Measurements from ENCODE around the gene C14orf39.

Gene C14orf39, protein sequence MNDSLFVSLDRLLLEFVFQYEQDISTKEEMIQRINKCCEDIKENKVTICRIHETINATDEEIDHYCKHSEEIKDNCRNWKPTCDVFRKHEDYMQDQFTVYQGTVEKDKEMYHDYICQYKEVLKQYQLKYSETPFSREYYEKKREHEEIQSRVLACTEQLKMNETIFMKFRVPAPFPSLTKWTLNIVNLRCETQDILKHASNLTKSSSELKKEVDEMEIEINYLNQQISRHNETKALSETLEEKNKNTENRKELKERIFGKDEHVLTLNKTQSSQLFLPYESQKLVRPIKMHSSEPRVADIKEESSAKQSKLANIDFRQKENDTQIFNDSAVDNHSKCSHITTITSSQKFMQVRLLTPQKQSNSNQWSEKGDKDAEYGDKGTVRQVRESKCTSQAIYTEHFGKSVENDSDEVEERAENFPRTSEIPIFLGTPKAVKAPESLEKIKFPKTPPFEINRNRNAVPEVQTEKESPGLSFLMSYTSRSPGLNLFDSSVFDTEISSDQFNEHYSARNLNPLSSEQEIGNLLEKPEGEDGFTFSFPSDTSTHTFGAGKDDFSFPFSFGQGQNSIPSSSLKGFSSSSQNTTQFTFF

DNA sequence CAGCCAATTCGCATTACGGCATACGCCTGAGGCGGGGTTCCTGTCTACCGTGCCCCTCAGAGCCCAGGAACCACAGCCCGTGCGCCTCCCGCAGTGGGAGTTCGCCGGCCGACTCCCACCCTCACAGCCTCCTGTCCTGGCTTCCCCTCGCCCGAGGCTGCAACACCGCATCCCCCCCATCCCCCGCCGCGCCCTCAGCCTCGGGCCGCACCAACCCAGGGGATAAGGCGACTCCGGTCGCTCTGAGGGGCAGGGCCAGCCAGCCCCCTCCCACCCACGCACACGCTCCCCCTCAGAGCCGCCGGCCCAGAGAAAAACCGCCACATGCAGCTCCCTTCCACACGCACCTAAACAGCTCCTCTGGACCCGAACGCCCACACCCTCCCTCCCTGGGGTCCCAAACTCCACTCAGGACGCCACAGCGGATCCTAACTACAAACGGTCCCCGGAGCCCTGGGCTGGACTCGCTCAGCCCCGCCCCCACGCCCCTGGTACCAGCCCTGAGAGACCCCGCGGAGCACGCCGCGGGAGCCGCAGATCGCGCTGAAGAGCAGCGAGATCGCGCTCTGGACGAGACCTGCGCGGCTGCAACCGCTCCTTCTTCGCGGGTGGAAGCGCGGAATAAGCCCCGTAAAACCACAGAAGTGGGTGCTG, at the start of gene C14orf39:
C14orf39 (minus strand) TSS at position 466 of the 654 bp plus-strand sequence. CDS start 985 bp downstream, outside the sequence.
- DNase-seq (ENCODE audit: low read depth): no peak

GRCh38 chr14:60532442-60532841, 46.6 kb upstream of the C14orf39 start:
- no peak for DNase-seq (ENCODE audit: low read depth)

- DNase-seq (ENCODE audit: low read depth): no peak
Measured at GRCh38 chr14:60515511-60516289, 29.8 kb upstream of the C14orf39 start.

DNA sequence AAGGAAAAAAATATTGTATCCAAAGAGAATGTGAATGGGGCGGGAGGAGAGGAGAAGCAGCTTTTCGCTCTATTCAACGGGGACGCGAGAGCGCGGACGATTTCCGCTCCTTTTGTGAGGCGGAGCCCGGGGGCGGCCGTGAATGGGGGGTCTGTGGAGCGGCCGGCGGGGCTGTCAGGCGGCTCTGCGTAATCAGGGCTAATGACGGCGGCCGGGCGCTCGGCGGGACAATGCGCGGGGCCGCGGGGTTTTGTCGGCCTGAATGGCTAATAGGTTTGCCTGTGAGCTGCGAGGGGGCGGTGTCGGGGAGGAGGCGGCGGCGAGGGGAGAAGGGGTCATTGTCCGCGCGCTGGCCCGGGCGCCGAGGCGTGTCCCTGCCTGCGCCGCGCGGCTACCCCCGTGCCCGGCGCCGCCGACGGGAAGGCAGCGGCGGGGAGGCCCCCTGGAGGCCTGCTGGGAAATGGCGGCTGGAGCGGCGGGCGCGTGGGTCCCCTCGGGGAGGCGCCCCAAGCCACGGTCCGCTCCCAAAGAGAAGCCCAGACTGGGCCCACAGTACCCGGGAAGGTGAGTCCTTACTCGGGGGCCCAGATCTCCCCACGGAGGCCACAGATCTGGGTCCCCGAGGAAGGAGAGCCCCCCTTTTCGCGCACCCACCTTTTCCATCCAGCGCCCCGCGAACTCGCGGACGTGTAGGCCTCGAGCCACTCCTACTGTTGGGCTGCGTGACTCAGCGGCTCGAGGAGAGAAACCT, 29.1 kb upstream of the C14orf39 start:
- DNase-seq (ENCODE audit: low read depth): no peak

DNA sequence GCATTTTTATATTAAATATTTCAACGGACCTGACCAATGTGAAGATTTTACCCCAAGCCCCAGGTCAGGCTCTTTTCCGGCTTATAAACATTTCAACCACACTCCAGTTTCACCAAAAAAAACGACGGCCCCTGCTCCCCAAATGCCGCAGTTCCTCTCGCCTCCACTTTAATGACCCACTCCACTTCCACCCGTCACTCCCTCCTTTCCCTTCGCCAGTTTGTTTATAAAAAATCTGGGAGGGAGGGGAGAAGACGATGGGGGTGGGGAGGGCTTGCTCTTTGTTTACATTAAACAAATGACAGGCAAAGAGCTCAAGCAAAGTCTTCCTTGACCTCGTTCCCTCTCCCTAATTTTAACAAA, 28.5 kb upstream of the C14orf39 start:
- DNase-seq (ENCODE audit: low read depth): no peak

DNA sequence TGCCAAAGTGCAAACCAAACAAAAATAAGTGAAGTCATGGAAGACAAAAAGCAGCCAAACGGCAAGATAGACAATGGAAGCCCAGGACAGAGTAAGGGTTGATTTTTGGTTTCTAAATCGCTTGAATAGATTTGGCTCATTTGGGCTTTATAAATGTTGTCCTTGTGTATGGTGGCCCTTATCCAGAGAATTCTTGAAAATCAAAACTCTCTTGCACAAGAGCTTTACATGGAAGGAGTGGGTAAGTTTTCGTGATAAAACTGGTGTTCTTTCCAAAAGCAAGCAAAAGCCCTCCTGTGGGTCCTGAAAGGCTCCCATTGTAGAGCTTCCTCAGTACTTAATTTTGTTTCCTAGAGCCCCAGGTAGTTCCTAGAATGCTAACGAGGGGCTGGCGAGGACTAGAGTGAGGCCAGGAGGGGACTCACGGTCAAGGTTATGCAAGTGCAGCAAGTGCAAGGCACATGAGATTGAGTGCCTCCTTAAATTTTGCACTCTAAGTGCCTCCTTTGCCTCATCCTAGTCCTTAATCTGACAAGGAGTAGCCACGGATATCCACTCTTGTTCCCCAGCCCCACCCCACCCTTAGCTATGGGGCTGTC, 27.2 kb upstream of the C14orf39 start:
- DNase-seq (ENCODE audit: low read depth): no peak

DNA sequence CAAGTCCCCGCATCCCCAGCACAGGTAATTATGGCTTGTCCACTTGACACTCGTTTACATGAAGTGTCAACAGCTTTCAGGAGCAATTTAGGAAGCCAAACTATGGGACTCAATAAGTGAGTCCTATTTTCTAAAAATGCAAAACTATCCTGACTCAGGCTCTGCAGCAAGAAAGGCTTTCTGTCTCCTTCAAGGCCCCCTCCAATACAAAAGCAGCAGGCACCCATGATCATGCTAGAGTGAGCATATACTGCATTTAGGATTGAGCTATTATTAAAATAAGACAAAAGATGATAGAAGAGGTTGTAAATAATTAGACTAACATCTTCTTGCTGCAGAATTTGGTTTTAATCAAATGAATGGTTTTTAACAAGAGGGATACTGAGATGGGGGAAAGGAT, 26.3 kb upstream of the C14orf39 start:
- DNase-seq (ENCODE audit: low read depth): no peak

DNA sequence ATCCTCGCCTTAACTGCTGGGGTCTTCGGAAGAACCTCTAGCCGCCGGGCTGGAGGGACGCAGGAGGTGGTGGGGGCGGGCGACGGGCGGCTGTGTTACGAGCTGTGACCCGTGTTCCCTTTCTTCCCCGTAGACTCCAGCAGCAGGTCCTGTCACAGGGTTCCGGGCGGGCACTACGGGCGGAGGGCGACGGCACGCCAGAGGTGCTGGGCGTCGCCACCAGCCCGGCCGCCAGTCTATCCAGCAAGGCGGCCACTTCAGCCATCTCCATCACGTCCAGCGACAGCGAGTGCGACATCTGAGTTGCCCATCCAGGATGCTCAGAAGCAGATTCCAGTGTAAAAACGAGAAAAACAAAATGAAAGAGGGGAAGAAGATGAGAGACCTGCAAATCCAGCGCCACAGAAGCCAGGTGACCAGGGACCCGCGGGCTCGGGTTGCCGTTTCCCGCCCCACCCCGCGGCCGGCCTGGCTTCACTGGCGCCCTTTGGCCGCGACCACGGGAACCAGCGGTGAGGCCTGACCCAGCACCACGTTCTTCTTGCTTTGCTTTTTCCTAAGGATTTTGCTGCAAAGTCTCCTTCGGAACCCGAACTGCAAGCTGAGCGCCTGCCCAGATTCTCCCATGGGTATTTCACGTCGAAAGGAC, 25.2 kb upstream of the C14orf39 start:
- no peak for DNase-seq (ENCODE audit: low read depth)

DNA sequence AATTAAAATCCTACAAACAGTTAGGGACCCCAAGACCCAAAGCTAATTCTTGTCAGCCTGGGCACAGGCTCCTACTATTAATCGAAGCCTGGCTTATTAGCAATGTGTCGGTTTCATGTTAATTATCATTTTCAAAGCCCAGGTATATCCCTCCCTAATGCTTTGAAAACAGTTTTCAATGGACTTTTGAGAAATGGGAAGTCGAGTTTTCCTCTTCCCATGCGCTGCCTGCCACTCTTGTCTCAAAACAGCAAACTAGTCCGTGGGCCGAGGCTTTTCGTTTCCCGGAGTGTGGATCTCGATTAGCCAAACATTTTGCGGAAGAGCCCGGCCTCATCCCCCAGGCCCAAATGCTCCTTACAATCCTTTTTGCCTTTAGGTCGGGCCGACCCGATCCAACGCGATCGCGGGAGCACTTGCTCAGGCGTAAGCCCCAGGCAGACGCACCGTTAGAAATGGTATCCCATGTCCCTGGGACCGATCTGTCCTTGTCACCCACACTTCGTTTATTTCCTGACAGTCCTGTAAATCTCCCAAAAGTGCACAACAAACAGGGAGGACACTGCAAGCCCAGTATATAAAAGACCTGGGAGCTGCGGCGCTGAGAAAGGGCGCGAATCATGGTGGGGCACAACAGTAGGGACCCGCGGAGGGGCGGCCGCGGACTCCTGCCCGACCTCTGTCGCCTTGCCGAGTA, 24.5 kb upstream of the C14orf39 start:
- DNase-seq (ENCODE audit: low read depth): no peak

- no peak for DNase-seq (ENCODE audit: low read depth)
Measured at GRCh38 chr14:60509438-60510253, 23.8 kb upstream of the C14orf39 start.

DNA sequence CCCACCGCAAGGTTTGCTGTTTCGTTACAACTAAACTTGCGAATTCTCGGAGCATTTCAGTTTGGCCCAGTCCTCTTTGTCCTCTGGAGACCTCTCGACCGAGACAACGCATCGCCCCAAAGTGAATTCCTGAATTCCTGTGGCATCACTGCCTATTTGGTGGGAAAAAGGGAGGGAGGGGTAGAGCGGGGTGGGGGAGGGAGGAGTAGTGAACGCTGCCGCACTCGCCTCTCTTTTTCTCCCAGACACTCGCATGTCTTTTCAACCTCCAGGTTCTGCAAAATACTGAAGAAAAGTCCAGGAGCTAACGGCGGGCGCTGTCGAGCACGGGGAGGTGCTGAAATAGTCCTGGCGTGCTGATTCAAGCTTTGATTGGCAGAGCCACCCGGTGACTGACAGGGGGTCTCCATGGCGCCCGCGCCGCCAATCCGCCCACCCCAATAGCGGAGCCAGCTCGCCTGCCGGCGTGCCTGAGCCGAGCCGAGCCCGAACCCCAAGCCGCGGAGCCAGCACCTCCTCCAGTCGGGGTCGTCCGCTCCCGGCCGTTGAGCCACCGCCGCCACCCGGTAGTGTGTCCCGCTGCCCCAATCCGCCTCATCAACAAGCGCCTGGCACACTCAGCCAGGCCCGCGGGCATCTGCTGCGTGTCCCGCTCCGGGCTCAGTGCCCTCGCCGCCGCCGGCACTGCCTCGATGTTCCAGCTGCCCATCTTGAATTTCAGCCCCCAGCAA, 23.0 kb upstream of the C14orf39 start, which contains the start of gene SIX6:
SIX6 (plus strand) TSS at position 440 of the 731 bp plus-strand sequence; CDS start at position 693, 253 bp downstream.
- no peak for DNase-seq (ENCODE audit: low read depth)

DNA sequence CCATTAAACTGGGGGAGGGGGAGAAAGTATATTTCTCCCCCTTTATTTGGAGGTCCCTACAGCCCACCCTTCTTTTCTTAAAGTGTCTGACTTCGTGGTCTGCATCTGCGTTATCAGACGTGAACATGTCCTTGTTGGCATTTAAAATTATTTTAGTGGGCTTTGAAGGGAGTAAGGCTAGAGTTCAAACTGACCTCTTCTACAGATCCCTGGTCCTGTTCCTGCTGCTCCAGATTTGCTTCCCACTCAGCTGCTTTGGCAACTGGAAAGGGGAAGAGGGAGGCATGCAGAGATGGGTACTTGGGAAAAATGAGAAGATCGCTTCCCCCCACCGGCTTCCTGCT, 22.5 kb upstream of the C14orf39 start:
- no peak for DNase-seq (ENCODE audit: low read depth)

GRCh38 chr14:60506985-60507829, 21.3 kb upstream of the C14orf39 start:
- no peak for DNase-seq (ENCODE audit: low read depth)

DNA sequence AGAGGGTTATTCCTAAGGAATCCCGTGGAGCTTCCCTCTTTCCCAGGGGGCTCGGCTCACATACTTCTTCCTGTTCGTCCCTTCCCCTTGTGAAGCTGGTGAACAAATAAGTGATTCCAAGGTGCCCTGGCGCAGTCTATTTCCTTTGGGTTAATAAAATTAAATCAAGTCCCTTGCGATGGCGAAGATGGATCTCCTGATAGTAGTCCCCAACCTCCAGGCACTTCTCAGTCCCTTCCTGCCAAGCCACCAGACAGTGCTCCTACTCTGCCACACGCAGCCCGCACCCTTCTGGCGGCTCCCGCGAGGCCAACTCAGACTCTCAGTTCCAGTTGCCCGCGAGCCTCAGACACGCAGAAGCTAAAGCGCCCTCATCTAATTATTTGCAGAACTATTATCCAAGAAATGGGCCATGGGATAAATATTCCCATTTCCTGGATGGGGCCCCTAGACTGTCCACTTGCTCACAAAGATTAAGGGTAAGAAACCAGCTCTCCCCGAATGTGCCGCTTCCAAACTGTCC, 20.7 kb upstream of the C14orf39 start:
- no peak for DNase-seq (ENCODE audit: low read depth)

DNA sequence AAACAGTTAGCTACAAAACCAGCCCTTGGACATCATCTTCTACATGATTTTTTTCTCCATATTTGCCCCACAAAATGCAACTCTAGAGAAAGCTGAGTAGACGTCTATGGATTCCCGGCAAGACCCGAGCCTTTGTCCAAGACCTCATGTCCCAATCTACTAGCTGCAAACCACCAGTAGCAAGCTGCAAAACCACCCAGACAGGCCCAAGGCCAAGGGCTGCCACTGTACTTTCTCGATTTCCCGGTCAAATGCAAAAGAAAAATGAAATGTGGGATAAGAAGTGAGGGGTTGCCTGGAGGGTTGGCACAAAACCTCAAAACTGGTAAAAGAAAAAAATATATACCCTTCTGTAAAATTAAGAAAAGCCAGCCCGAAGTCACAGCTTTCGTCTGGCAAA, 20.1 kb upstream of the C14orf39 start:
- DNase-seq (ENCODE audit: low read depth): no peak

DNA sequence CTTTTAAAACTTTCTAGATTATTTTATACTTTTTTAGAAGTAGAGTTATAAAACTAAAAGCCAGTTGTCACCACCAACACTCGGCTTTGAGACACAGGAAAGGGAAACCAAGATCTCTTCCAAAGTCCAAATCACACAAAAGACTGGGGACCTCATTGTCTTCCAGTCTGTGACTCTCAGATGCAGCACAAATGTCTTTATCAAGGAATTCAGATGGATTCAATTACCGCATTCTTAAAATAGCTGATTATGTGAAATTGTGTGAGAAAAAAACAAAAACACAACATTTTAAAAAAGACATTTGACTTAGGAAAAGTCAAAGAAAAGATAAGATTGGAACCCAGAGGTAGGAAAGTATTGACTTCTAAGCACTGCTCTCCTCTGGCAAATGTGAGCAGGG, 19.6 kb upstream of the C14orf39 start:
- no peak for DNase-seq (ENCODE audit: low read depth)

- DNase-seq (ENCODE audit: low read depth): no peak
Measured at GRCh38 chr14:60502541-60502940, 16.7 kb upstream of the C14orf39 start.

All from non-pigmented ciliary epithelial cell (primary cell).